Left colon (tissue), 2 donors: ENCODE data around the gene RYR3. TPM values are rescaled to one million over a fixed set of nuclear protein-coding genes. Genes with fewer than 3 reads are reported as not detected.

Experiments used
- total RNA-seq, 2 donors: library from RNA; stranded (reverse); fragmentation: NEBNext Ultra II Directional; extraction: Animal tissue kit (Norgen Biotek cat#: 25700); gene quantifications; one replicate each; pipeline ENCODE4 v1.2.1, GENCODE V29; 2021
- donor health status: DM: no; HTN: no; CAD: no.
- donor health status: DM: yes; HTN: yes; CAD: no.

Gene RYR3
- total RNA-seq, 2 donors from 2014 or later = 0.27 to 2.2 TPM

Other genes starting within 250 kb of the RYR3 start
- 10 to 100 TPM; 36.2 to 48.3 TPM for gene FMN1, start 116.3 kb upstream of the RYR3 start, total RNA-seq